Esophagus muscularis mucosa (tissue), 3 donors: ENCODE data around the gene NXN.
"Not testable (repeated sequence)": the region's sequence is repeated elsewhere in the genome, so short reads cannot be mapped to it uniquely, and the experiment has no call there.

Experiments used
- CTCF ChIP-seq, 3 experiments: fragments of 200-600 bp in 2 of 3; fragments of 450-650 bp in 1 of 3; sonication (generic) in 2 of 3; IDR thresholded peaks; one replicate each; pipeline ENCODE4 v1.5.1; 2017 to 2019; ENCODE audit warnings: antibody characterized with exemption in 3 of 3, mild to moderate bottlenecking in 2 of 3, moderate library complexity in 1 of 3
- POLR2A ChIP-seq: fragments of 450-650 bp; IDR thresholded peaks from one replicate; pipeline ENCODE4 v1.6.1; 2017; ENCODE audit warnings: antibody characterized with exemption, moderate library complexity, mild to moderate bottlenecking, low read depth

GRCh38 chr17:995324-995723 lies 15.7 kb upstream of the NXN start:
- TF ChIP-seq CTCF (IDR thresholded peaks at IDR 0.05); POLR2A: not testable (repeated sequence)
